Keratinocyte (primary cell): ENCODE data around the gene NR6A1.

ENCODE experiments used
- EZH2 ChIP-seq: IDR thresholded peaks from one replicate; pipeline ENCODE4 v1.6.1; 2012; ENCODE audit warnings: inconsistent platforms, mild to moderate bottlenecking, low read length, moderate library complexity
- TF ChIP-seq, protein P1 (sequence below), 3 experiments: IDR thresholded peaks in 1 of 3; conservative IDR thresholded peaks in 1 of 3; optimal IDR thresholded peaks in 1 of 3; 2 replicates in 2 of 3; 3 replicates in 1 of 3; pipeline versions ENCODE3 to v1.5.1; 2011; ENCODE audit warnings: low read length in 3 of 3, mild to moderate bottlenecking in 3 of 3, moderate library complexity in 2 of 3, control low read depth in 1 of 3, inconsistent platforms in 1 of 3; ENCODE audit not compliant: insufficient read depth in 2 of 3; ENCODE audit errors: extremely low read depth in 1 of 3

GRCh38 chr9:124802426-124802825 is 31.3 kb upstream of the NR6A1 start:
- TF ChIP-seq, protein P1, sequence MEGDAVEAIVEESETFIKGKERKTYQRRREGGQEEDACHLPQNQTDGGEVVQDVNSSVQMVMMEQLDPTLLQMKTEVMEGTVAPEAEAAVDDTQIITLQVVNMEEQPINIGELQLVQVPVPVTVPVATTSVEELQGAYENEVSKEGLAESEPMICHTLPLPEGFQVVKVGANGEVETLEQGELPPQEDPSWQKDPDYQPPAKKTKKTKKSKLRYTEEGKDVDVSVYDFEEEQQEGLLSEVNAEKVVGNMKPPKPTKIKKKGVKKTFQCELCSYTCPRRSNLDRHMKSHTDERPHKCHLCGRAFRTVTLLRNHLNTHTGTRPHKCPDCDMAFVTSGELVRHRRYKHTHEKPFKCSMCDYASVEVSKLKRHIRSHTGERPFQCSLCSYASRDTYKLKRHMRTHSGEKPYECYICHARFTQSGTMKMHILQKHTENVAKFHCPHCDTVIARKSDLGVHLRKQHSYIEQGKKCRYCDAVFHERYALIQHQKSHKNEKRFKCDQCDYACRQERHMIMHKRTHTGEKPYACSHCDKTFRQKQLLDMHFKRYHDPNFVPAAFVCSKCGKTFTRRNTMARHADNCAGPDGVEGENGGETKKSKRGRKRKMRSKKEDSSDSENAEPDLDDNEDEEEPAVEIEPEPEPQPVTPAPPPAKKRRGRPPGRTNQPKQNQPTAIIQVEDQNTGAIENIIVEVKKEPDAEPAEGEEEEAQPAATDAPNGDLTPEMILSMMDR (optimal IDR thresholded peaks at IDR 0.05 in 1 of 3, IDR thresholded peaks at IDR 0.05 in 1 of 3, conservative IDR thresholded peaks at IDR 0.05 in 1 of 3; ENCODE audit: extremely low read depth in 1 of 3, insufficient read depth in 2 of 3, low read length in 3 of 3), result no peak
- no peak for TF ChIP-seq EZH2
